Activated CD4-positive, alpha-beta T cell treated with anti-CD3 and anti-CD28 coated beads, Interleukin-2, amount 10 ng/mL, durations not matched to agents 7 days and 5 days (primary cell): ENCODE data around the gene DAG1. TPM values are rescaled to one million over a fixed set of nuclear protein-coding genes. Genes with fewer than 3 reads are reported as not detected.

ENCODE experiments used
- total RNA-seq, 2 experiments: library from RNA; stranded (reverse); gene quantifications; one replicate each; pipeline ENCODE4 v1.2.3, GENCODE V29; 2021

The DAG1 gene
- total RNA-seq, 2 experiments from 2014 or later: 15.4 to 18.1 TPM

Other genes starting within 250 kb of the DAG1 start
- gene C3orf62, start 193.0 kb upstream of the DAG1 start, total RNA-seq: 10 to 100 TPM; 12.2 to 13.5 TPM
- 10 to 100 TPM; 87.1 to 88.4 TPM for gene USP4, start 130.2 kb upstream of the DAG1 start, total RNA-seq
- gene GPX1, start 111.9 kb upstream of the DAG1 start, total RNA-seq: 100 to 1,000 TPM in 1 of 2 experiments, 10 to 100 TPM in 1; 89.7 to 110 TPM
- 100 to 1,000 TPM; 467 to 520 TPM for gene RHOA, start 58.3 kb upstream of the DAG1 start, total RNA-seq
- gene TCTA, start 57.8 kb upstream of the DAG1 start, total RNA-seq: 10 to 100 TPM; 23.3 to 24.8 TPM
- gene AMT, start 47.8 kb upstream of the DAG1 start, total RNA-seq: 1 to 10 TPM; 6.2 to 6.3 TPM
- 10 to 100 TPM; 24.9 to 30.3 TPM for gene NICN1, start 40.9 kb upstream of the DAG1 start, total RNA-seq
- under 1 TPM; 0.06 to 0.07 TPM for gene BSN, start 84.2 kb downstream of the DAG1 start, total RNA-seq
- gene APEH, start 204.1 kb downstream of the DAG1 start, total RNA-seq: 100 to 1,000 TPM; 137 TPM
- gene MST1, start 219.2 kb downstream of the DAG1 start, total RNA-seq: 10 to 100 TPM in 1 of 2 experiments, 1 to 10 TPM in 1; 8.4 to 10.0 TPM
- 10 to 100 TPM; 47.5 to 49.2 TPM for gene RNF123, start 219.3 kb downstream of the DAG1 start, total RNA-seq
- under 1 TPM in 1 of 2 experiments, not detected in 1; 0.30 TPM for gene AMIGO3, start 249.4 kb downstream of the DAG1 start, total RNA-seq